Activated CD8-positive, alpha-beta memory T cell treated with anti-CD3 and anti-CD28 coated beads for 48 hours (primary cell): Measurements from ENCODE around the gene ADAMTS13.

Experiments used
- DNase-seq, 3 experiments: peaks; one replicate each; pipeline ENCODE4 v3.0.0-alpha.2; 2020; ENCODE audit warnings: low read depth in 2 of 3, low spot score in 2 of 3

Gene ADAMTS13

GRCh38 chr9:133470988-133471387, 48.8 kb downstream of the ADAMTS13 start:
- no peak for DNase-seq

DNA sequence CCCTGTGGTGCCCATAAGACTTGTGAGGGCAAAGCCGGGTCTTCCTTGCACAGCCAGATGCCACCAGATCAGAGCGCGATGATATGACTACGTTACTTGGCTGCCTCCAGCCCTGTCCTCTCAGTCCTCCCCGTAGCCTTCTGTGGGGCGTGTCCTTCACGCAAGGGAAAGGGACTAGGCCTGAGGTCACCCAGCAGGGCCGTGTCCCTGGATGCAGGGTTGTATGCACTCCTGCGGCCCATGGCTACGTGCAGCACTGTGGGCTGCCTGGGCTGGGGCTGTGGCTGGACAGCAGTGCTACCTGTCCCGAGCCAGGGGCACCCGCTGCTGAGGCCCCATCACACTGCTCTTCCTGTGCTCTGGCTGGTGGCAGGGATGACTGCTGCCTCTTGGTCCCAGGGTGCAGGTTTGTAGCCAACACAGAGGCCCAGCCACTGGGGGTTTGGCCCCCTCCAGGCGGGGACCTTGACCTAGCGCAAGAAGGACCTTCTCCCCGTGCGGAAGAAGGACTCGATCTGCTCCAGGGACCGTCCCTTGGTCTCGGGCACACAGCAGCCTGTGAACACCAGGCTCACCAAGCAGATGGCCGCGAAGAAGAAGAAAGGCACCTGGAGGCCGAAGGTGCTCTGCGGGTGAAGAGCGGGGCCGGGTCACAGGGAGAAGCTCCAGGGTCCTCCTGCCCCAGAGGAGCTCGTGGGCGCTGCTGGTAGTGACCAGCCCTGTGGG, 49.5 kb downstream of the ADAMTS13 start:
- no peak for DNase-seq

DNA sequence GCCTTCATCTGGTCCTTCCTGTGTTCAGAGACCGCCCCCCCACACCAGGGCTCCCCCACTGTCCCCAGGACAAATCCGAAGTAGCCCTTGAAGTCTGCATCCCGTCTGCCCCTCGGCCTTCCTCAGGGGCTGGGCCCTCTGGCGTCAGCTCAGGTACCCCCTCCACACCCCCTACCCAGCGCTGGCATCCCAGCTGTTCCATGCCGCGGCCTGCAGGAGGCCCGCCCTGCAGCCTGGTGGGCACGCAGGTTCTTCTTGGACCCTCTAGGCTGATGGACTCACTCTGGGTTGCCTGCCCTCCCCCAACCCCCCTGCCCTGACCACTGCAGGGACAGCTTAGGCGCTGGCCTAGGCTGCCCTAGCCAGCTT, 50.1 kb downstream of the ADAMTS13 start:
- no peak for DNase-seq

- no peak for DNase-seq
Measured at GRCh38 chr9:133472753-133473378, 50.7 kb downstream of the ADAMTS13 start.

GRCh38 chr9:133473743-133474142, 51.6 kb downstream of the ADAMTS13 start:
- no peak for DNase-seq

- DNase-seq, result no peak
Measured at GRCh38 chr9:133474215-133474614, 52.0 kb downstream of the ADAMTS13 start.

DNA sequence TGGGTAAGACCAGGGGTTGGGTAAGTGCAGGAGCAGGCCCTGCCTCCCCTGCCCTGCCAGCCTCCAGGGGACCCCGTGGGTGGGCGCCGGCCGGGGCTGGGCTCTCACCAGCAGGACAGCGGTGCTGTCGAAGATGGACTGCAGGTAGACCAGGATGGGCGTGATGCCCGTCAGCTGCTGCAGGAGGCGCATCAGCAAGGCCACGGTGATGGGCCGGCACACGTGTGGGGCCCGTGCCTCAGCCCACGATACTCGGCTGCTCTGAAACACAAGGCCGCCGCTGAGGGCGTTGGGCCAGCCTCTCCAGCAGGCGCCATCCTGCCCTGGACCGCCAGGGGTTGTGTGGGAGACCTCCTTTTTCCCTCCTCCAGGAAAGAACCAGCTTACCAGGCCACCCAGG, 52.7 kb downstream of the ADAMTS13 start:
- DNase-seq, result no peak

DNA sequence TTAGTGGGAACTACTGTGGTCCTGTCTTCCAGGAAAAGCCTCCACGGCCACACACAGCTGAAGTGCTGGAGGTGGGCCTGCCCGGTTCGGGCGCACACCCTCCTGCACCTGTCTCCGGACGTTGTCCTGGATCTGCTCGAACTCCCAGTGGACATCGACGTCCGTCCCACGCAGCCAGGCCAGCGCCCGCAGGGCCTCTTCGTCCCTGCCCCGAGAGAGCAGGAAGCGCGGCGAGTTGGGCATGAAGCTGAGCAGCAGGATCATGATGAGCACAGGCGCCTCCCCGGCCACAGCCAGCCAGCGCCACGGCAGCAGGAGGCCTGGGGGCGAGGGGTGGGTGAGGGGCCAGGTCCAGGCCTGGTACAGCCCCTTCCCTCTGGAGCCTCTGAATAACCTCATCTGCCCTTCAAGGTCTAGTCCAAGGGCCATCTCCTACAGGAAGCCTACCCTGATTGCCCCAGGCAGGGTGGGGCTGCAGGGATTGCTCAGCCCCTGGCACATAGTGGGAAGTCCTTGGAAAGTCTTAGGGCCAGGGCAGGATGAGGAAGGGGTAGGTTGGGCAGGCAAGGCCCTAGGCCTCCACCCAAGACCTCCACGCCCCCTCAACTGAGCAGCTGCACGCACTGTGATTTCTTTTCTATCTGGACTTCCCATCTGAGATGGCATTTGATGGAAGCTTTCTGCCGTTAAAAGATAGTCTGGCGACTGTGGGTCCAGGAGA, 53.3 kb downstream of the ADAMTS13 start:
- DNase-seq, result no peak

DNA sequence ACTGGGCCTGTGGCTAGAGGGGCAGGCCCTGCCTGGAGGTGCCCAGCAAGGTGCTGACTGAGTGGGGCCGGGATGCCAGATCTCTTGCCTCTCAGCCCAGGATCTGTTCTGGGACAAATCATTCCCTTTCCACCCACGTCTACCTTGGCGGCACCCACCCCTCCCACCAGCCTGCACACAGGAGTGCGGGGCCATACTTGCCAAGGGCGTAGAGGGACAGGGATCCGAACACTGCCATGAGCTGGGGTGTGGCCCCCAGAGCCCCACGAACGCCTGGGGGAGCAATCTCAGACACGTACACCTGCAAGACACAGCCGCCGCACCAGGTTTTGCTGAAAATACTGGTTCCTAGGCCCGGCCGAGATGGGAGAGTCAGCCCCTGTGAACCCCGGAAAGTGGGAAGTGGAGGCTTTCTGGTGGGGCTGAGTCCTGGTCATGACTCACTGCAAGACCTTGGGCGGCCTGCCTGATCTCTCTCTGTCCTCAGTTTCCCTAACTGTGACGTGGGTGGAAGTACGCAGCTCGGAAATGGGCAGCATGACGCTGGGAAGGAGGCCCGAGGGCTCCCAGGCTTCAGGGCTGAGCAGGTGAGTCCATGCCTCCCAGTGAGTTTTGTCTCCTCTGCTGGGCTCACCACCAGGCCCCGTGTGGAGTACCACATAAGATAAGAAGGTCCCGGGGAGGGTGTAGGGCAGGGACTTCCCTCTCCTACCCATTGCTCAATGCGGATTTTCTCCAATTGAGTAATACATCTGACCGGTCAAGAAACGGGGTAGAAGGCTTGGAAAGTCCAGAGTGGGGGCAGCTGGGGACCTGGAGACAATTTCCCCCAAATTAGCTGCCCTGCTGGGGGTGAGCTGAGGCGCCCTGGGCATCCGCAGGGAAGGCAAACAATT, 54.1 kb downstream of the ADAMTS13 start:
- DNase-seq, result no peak

DNA sequence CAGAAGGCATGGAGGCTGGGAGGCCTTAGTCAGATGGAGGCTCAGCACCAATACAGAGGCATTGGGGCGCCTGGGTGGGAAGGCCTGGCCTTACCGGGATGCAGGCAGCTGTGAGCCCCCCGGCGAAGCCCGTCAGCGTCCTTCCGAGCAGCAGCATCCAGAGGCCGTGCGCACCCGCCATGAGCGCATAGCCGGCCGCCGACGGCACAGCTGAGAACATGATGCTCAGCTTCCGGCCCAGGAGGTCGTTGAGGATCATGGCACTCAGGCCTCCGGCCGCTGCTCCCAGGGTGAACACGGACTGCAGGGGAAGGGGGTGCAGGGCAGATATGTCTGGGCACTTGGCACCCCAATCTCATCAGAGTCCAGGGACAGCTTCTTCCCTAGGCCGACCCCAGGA, 54.8 kb downstream of the ADAMTS13 start:
- DNase-seq, result no peak

DNA sequence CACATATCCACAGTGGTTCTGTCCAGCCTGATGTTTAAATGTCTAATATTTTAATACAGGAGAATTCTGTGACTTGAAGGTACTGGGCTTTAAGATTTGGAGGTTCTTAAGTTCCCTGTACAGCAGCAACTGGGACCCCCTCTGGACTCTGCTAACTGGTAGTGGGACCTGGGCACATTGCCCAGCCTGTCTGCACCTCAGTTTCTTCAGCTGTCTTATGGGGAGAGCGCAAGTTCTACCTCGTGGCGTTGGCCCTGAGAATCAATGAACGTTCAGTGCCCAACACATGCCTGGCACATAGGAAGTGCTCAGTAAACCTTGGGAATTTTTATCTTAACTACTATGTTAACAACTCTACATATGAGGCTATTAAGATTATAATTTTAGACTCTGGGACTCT, 55.3 kb downstream of the ADAMTS13 start:
- DNase-seq, result no peak

GRCh38 chr9:133477992-133478850, 56.1 kb downstream of the ADAMTS13 start:
- DNase-seq, result no peak

- DNase-seq, result peak; percentile 58 to 79 (median 63)
Measured at GRCh38 chr9:133478851-133479711, 56.9 kb downstream of the ADAMTS13 start, which contains the start of gene SLC2A6. Gene SLC2A6, minus strand, starts transcription at chr9:133479099. Its CDS starts 40 bp downstream, at chr9:133479059.

- DNase-seq, result no peak
Measured at GRCh38 chr9:133483611-133484010, 61.4 kb downstream of the ADAMTS13 start.

- DNase-seq, result no peak
Measured at GRCh38 chr9:133484671-133485437, 62.7 kb downstream of the ADAMTS13 start.

DNA sequence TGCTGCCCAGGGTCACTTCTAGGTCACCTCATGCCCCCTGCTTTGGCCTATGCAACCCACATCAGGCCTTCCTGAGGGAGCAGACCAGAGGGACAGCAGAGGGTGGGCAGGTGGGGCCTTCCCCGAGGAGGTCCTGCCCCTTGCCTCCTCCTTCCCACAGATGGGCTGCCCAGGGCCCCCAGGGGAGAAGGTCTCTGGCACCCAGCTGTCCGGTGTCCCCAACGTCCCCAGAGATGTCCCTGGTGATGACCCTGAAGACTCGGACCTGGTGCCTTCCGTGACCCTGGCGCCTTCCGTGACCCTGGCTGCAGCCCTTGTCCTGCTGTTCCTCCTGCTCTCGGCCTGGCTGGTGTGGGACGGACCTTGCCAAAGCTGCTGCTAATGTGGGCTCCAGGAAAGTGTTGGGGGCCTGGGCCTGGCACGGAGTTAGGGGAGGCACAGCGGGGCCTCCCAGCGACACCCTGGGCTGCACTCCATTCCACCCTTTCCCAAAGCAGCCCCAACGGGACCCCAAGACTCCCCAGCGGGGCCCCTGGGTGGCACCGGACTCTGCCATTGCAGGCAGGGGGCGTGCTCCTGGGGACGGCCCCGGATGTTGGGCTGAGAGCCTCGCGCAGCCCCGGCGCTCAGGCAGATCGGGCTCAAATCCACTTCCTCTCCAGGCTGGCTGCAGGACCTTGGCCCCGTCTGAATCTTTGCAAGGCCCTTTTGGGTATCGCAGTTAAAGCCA, 63.5 kb downstream of the ADAMTS13 start:
- no peak for DNase-seq

DNA sequence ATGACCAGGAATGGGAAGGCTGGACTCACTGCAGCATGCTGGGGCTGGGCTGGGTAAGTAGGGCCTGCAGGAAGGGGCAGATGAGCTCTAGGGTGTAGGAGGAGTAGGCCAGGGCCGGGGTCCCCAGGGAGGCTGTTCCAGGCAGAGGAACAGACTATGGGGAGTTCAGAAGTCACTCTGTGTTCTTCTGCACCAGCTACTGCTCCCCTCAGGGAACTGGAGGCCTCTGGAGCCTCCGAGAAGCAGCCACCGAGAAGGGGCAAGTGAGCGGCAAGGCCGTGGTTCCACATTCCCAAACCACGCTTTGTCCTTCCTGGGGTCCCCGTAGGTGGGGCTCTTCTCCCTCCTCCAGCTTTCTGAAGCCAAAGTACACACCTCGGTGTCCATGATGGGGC, 65.2 kb downstream of the ADAMTS13 start:
- no peak for DNase-seq

DNA sequence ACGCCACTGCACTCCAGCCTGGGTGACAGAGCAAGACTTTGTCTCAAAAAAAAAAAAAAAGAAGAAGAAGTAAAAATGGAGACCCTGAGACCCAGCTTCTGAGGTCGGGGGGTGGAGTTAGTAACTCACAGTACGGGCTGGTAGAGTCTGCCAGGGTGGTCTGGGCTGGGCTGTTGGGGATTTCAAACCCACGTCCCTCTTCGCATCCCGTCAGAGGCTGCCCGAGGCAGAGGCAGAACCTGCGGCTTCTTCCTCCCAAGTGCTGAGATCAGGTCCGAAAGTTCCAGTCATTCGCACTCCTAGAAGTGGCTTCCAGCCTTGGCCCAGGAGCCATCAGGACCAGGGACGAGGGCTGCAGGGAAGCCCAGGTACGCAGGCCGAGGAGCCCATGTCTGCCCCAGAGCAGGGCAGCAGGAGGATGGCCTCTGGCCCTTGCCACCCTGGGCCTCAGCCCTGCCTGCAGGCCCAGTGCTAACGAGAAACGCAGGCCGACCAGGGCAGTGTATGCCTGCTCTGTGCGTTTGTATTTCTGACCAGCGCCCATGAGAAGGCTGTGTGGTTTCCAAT, 66.6 kb downstream of the ADAMTS13 start:
- no peak for DNase-seq
